Stimulated activated CD4-positive, alpha-beta T cell treated with anti-CD3 and anti-CD28 coated beads, Interleukin-2, amount 100 ng/mL, for 24 hours (primary cell): ENCODE measurements around the gene BMAL1.
A peak's percentile ranks its signal among the peaks of the same experiment; 100 is the strongest.

Source experiments
- DNase-seq, 2 donors: peaks; one replicate each; pipeline ENCODE4 v3.0.0-alpha.2; 2020

Gene BMAL1

DNA sequence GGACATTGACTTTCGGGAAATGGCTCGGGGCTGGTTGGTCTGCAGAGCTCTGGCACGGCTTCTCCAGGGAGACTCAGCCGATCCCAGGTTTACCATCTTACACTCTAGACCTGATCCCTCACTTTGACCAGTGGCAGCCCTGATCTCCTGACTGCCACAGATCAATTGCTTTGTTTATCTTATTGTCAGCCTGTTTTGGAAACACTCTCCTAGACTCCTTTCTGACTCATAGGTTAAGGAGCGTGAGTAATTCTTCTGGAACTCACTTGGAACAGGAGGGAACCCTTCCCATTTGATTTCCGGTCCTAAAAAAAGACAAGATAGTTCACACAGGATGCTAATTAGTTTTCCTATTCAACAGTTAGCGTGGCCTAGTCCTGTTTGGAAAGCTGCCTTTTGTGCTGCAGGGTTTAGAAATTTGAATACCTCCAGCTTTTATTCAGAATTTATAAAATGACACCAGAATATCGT, 16.0 kb upstream of the BMAL1 start:
- no peak for DNase-seq

DNA sequence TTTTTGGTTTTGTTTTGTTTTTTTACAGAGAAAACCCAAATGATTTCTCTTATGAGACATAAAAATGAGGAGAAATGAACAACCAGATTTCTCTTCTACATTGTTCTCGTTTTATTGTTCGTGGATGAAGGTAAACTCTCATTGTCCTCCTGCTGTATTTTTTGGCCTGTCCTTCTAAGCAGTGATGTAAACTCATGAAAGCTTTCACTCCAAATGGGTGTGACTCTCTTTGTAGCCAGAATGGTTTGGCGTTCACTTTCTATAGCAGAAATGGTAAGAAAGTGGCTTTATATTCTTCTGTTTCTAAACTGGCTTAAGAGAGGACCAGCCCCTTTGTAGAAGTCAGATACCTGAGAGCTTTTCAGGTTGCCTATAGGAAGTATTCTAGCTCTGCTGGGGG, 15.5 kb upstream of the BMAL1 start:
- no peak for DNase-seq

DNA sequence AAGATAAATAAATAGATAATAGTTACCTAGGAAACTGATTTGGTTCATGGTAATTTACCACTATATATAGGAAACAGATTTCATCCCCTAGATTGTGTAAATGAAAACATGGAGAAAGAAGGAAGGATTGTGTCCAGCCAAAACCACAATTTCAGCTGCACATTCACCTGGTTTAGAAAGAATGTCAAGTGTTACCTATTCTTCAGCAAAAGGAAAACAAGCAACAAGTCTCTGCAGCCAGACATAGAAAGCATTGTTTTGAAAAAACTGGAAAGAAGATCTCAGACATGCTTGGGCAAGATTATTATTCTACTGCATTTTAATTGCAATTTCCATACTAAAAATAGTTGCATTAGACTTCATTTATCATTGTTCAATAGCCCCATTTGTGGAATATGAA, 8.8 kb upstream of the BMAL1 start:
- no peak for DNase-seq

GRCh38 chr11:13269775-13270174, 7.8 kb upstream of the BMAL1 start:
- DNase-seq = no peak

DNA sequence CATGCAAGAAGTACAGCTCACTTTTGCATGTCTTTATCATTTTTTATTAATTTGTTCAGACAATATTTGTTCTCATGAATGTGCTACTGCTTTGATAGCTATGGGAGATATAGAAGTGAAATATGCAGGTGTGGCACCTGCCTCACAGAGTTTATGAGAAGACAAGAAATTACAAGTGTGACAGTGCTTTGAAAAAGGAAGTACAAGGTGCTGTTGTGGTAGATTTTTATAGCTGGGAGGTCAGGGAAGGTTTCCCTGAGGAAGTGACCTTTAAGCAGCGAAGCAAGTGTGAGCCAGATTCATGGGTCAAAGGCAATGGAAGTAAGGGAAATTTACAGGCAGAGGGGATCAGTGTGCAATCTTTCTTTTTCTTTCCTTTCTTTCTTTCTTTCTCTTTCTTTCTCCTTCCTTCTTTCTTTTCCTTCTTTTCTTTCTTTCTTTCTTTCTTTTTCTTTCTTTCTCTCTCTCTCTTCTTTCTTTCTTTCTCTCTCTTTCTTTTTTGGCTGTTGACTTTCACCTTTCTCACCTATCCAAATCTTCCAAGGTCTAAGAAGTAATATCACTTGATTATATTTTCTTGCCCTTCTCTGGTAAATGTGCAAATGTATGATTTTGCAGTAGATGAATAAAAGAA, 6.4 kb upstream of the BMAL1 start:
- DNase-seq = no peak

GRCh38 chr11:13276454-13276831, 1.1 kb upstream of the BMAL1 start:
- DNase-seq = peak in 1 of 2 donors; percentile 24

GRCh38 chr11:13276832-13277767, 490 bp upstream of the BMAL1 start:
- DNase-seq = peak; percentile 95 to 96

DNA sequence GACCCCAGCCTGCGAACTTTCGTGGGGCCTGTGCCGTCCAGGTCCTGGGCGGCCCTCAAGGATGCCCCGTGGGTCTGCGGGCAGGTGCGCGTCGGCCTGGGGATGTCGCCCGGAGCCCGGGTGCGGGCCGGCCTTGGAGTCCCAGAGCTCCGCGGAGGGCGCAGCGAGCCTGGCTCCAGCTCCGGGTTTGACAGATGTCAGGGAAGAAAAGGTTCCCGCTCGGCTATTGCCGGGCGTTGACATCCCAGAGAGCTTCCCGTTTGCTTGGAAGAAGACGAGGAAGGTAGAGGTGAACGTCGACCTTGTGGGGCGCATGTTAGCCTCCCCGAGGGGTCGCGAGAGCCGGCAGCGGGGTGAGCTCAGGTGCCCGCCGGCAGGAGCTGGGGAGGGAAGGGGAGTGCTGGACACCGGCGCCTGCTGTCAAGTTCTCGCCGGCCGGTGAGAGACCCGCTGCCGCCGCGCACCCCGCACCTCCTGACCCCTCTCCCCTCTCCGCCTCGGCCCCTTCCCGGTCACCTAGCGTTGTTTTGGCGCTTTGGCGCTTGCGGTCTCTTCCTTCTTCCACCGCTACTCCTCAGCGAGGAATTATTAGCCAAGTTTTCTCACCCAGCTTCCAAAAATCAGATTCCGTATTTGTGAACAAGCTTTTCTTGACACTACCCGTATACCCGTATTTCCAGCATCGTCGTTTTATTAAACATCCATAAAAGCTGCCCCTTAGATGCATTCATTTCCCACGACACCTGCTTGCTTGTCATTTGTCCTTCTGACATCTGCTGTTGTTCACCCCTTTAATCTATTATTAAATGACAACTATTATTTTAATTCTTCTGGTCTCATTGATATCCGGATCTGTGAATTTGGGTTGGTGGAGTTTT, 1.3 kb downstream of the BMAL1 start:
- peak in 1 of 2 donors; percentile 17 for DNase-seq

DNA sequence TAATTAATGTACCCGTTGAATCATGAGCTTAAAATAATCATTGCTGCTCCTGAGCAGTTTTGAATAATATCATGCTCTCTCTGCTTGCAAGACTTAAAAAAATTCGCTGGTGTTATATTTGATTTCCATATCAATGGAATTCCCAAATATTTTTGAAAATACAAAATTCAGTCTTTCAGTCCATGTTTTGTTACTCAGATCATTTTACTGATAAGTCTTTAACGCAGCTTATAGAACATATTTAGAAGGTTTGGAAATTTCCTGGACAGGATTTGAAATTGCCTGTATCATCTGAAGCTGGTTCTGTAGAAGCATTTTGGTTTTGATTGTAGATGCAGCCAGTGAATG, 1.9 kb downstream of the BMAL1 start:
- DNase-seq = no peak

DNA sequence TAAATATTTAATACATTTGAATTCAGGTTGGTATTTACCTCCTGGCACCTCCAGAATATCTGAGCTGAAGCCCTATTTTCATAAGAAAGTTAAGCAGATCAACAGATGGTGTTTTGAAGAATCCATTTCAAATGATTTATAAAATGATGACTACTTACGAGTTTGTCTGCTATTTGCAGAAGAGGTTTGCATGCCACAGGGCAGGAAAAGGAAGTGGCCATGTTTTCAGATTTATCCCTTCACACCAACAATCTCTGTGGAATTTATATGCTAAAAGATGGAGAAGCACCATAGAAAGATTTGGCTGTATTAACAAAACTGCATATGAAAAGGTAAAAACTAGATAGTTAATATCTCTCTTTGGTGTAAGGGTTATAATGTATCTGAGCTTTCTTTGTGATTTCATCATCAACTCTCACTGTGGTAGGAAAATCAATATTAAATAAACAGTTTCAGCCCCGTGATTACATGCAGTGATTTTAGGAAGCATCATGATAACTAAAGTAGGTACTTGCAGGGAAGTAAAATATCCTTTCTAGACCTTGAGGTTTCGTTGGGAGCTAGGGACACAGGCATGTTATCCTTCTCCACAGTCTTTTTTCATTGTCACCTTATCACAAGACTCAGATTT, 2.6 kb downstream of the BMAL1 start:
- DNase-seq = no peak

- DNase-seq = no peak
Observed at GRCh38 chr11:13280777-13281176, 3.2 kb downstream of the BMAL1 start.

- no peak for DNase-seq
Observed at GRCh38 chr11:13283636-13284035, 6.0 kb downstream of the BMAL1 start.

GRCh38 chr11:13284776-13285588, 7.4 kb downstream of the BMAL1 start:
- DNase-seq = no peak

DNA sequence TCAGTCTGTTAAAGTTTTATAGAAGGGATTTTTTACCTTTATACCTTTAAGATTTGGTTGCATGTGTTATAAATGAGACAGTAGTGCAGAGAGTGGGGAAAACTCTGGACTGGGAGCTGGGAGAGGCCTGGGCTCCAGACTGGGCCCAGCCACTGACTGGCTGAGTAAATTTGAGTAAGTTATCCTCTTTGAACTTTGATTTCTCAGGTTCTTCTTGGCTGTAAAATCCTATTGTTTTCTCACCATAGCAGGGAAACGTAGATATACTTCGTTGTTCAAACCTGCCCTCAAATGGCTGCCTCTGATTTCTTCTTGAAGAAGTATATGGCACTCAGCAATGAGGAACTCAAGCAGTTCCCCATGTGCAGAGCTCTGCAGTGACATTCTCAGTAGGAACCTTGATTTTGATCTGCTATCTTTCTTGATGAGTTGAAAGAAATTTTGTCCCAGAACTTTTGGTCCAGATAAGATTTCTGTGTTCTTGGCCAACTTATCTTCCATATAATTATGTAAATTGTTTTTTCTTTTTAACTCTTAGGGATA, 8.8 kb downstream of the BMAL1 start:
- DNase-seq = no peak

GRCh38 chr11:13287036-13287435, 9.4 kb downstream of the BMAL1 start:
- DNase-seq = peak; percentile 26 to 28

GRCh38 chr11:13287681-13288080, 10.1 kb downstream of the BMAL1 start:
- no peak for DNase-seq

DNA sequence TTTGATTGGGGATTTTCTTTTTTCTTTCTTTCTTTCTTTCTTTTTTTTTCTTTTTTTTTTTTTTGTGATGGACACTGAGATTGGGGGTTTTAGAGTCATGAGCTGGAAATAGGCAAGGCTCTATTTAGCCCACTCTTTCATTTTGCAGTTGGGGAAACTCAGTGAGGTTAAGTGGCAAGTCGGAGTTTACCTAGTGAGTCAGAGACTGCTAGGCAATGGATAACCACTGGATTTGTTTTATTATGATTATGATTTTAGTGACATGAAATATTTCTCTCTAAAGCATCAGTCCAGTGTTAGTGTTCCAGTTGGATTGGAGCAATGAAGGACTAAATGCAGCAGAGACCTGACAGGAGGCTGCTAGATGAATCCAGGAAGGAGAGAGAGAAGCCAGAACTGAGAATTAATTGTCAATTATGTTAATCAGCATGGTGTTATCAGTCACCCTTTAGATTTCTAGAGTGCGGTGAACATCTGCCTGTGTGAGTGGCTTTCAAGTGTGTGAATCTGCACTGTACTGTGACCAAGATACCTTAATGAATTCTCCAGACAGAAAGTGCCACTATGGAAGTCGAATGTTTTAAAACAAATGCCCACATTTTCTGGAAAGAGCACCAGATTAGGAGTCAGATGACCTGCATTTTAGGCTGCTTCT, 10.9 kb downstream of the BMAL1 start:
- DNase-seq = no peak

DNA sequence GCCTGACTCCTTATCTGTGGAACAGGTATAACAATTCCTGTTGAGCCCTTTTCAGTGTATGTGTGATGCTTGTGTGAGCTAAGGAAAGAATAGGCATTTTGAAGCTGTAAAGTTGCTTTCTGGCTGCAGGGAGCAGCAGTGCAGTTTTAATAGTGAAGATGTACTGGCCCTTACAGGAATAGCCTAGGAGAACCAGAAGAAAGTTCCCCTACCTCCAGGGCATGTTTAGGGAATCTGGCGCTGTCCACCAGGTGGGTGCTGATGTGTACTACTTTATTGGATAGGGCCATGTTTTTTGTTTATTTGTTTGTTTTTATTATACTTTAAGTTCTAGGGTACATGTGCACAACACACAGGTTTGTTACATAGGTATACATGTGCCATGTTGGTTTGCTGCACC, 11.5 kb downstream of the BMAL1 start:
- DNase-seq = no peak

DNA sequence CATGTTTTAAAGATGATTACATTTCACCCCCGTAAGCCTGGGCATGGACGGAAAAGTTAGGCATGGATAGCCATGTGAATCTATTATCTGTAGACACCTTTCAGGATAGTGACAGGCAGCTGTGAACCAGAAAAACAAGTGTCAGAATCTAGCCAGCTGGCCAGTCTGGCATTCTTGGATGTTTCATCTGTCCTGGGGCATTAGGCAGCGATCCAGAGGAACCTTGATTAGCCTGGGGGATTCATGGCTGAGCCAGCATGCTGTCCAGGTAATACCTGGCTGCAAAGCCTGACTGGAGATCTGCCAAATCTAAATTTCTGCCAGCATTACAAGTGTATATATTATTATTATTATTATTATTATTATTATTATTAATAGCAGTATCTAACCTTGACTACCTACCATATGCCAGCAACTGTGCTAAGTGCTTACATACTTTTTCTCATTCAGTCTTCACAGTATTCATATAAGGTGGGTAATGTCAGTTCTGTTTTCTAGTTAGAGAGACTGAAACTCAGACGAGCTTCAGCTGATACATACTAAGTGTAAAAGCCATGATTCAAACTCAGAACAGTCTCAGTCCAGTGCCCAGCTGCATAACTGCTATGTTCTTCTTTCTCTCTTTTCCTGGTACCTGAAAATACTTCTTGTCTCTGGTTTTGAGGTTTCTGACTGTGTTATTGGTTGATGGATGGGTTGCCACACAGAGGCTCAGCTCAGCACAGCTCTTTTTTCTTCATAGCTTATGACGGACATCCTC, 12.8 kb downstream of the BMAL1 start:
- DNase-seq = no peak

GRCh38 chr11:13291361-13291760, 13.8 kb downstream of the BMAL1 start:
- DNase-seq = no peak
